GM10266 (cell line): ENCODE data around the gene ZBTB2.

Source experiments
- DNase-seq: peaks from one replicate; pipeline ENCODE4 v3.0.0; 2012; ENCODE audit errors: extremely low spot score
- CTCF ChIP-seq: IDR thresholded peaks from 2 replicates; pipeline ENCODE4 v1.5.1; 2012; ENCODE audit warnings: mild to moderate bottlenecking, low read depth; ENCODE audit not compliant: control insufficient read depth, insufficient read depth; ENCODE audit errors: missing control alignments

Gene ZBTB2

GRCh38 chr6:151341476-151342195 lies 49.7 kb downstream of the ZBTB2 start:
- TF ChIP-seq CTCF: no peak
- DNase-seq: no peak

- no peak for TF ChIP-seq CTCF
- no peak for DNase-seq
Observed at GRCh38 chr6:151340219-151340978, 51.0 kb downstream of the ZBTB2 start.

GRCh38 chr6:151339369-151339768 lies 52.0 kb downstream of the ZBTB2 start:
- no peak for DNase-seq
- no peak for TF ChIP-seq CTCF

GRCh38 chr6:151338651-151339200 lies 52.6 kb downstream of the ZBTB2 start:
- TF ChIP-seq CTCF: no peak
- DNase-seq: no peak

- no peak for DNase-seq
- TF ChIP-seq CTCF: no peak
Observed at GRCh38 chr6:151335930-151336329, 55.4 kb downstream of the ZBTB2 start.

- no peak for TF ChIP-seq CTCF
- DNase-seq: no peak
Observed at GRCh38 chr6:151330130-151330696, 61.1 kb downstream of the ZBTB2 start.
